OCI-LY3 (cell line): ENCODE measurements around the gene FRMD3.

ENCODE experiments used
- H2AFZ ChIP-seq: fragments of 200-600, 300-600 bp; shearing (Covaris generic); 2 replicates; pipeline ENCODE4 v1.6.0; 2014; ENCODE audit warnings: antibody characterized with exemption, low read depth, low read length
- H3K27ac ChIP-seq: fragments of 200-600, 300-600 bp; sonication (generic); 2 replicates; pipeline ENCODE4 v1.5.1; 2014; ENCODE audit warnings: mild to moderate bottlenecking, low read length, moderate library complexity, mixed read lengths
- H3K27me3 ChIP-seq: fragments of 200-600, 300-600 bp; sonication (generic); 2 replicates; pipeline ENCODE4 v1.6.1; 2014; ENCODE audit warnings: low read depth, low read length, mixed read lengths
- H3K36me3 ChIP-seq: fragments of 200-600, 300-600 bp; sonication (generic); replicated peaks from 2 replicates; pipeline ENCODE3; 2014; ENCODE audit warnings: low read depth, low read length, mixed read lengths
- H3K4me1 ChIP-seq: fragments of 300-600, 200-600 bp; sonication (generic); 2 replicates; pipeline ENCODE4 v1.6.1; 2014; ENCODE audit warnings: low read length, mixed read lengths
- H3K4me2 ChIP-seq: fragments of 200-600, 300-600 bp; sonication (generic); 2 replicates; pipeline ENCODE4 v1.6.1; 2014; ENCODE audit warnings: low read length, mixed read lengths
- H3K4me3 ChIP-seq: fragments of 300-600, 200-600 bp; sonication (generic); 2 replicates; pipeline ENCODE4 v1.5.1; 2014; ENCODE audit warnings: antibody characterized with exemption, mild to moderate bottlenecking, low read length, moderate library complexity
- H3K79me2 ChIP-seq: fragments of 300-600, 200-600 bp; shearing (Covaris generic); 2 replicates; pipeline ENCODE4 v1.6.1; 2014; ENCODE audit warnings: mild to moderate bottlenecking, low read length, mixed read lengths
- H3K9ac ChIP-seq: fragments of 300-600, 200-600 bp; shearing (Covaris generic); 2 replicates; pipeline ENCODE4 v1.6.0; 2014; ENCODE audit warnings: mild to moderate bottlenecking, low read length, moderate library complexity
- H3K9me3 ChIP-seq: fragments of 200-600, 300-600 bp; shearing (Covaris generic); 2 replicates; pipeline ENCODE4 v1.6.1; 2014; ENCODE audit warnings: low read length, mixed read lengths; ENCODE audit not compliant: insufficient read depth
- H4K20me1 ChIP-seq: fragments of 200-600, 300-600 bp; sonication (generic); 2 replicates; pipeline ENCODE4 v1.6.1; 2016; ENCODE audit warnings: low read length, mixed read lengths; ENCODE audit not compliant: insufficient read depth
- CTCF ChIP-seq: fragments of 200-600, 300-600 bp; sonication (generic); IDR thresholded peaks from 2 replicates; pipeline ENCODE4 v1.5.1; 2014; ENCODE audit warnings: antibody characterized with exemption, low read length, low read depth
- EZH2phosphoT487 ChIP-seq: fragments of 200-600 bp; shearing (Covaris generic); IDR thresholded peaks from 2 replicates; pipeline ENCODE4 v1.6.1; 2018; ENCODE audit warnings: antibody characterized with exemption, mixed run types, low read depth

The FRMD3 gene

DNA sequence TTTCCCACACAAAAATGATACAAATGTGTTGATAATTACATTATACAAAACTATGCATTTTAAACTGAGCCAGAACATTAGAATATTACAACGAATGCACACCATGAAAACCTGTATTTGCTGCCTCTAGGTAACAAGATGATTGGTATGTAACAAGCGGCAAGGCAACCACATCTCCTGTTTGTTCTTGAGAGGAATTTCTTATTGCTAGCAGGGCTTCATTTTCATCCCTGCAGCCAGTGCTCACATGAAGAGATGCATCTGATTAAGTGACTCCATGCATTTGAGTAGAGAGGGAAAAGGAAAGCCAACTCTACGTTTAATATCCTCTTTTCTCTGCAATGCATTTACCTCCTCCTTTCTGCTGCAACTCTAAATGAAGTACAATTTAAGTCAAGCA, 36.6 kb downstream of the FRMD3 start:
- H3K27ac ChIP-seq: no peak overlapping the region
- no peaks in the 10 kb centered on the region for H4K20me1 ChIP-seq
- H3K36me3 ChIP-seq: no peaks in the 10 kb centered on the region
- H3K9ac ChIP-seq: no peak overlapping the region
- no peaks in the 10 kb centered on the region for H3K27me3 ChIP-seq
- no peak overlapping the region for H3K4me3 ChIP-seq
- H3K4me2 ChIP-seq: no peak overlapping the region
- H3K79me2 ChIP-seq: no peaks in the 10 kb centered on the region
- no peaks in the 10 kb centered on the region for H3K9me3 ChIP-seq
- no peak overlapping the region for H2AFZ ChIP-seq
- TF ChIP-seq CTCF: no peak
- no peak for TF ChIP-seq EZH2phosphoT487
- no peaks in the 10 kb centered on the region; the same call in 1 of the 2 replicates for H3K4me1 ChIP-seq

DNA sequence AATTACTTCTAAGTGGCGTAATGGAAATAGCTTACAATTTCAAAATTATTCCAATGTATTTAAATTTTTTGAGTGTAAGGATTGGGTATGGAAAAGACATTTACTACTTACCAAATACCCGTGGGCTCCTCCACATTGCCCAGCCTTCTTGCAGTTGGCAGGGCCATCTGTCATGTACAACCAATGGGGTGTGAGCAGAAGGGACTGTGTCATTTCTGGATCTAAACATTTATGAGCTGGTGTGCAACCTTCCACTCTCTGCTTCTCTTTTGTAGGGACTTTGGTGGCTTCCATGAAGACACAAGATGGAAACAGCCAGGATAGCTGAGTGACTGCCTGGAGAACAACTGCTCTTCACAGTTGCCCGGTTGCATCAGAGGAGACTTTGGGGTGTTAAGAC, 40.8 kb downstream of the FRMD3 start:
- H3K4me2 ChIP-seq: no peak overlapping the region
- no peaks in the 10 kb centered on the region for H3K27me3 ChIP-seq
- H3K79me2 ChIP-seq: no peaks in the 10 kb centered on the region
- H3K4me3 ChIP-seq: no peak overlapping the region
- no peak overlapping the region for H3K27ac ChIP-seq
- no peak overlapping the region for H2AFZ ChIP-seq
- H3K36me3 ChIP-seq: no peaks in the 10 kb centered on the region
- H3K9ac ChIP-seq: no peak overlapping the region
- H3K4me1 ChIP-seq: no peaks in the 10 kb centered on the region; the same call in 1 of the 2 replicates
- H3K9me3 ChIP-seq: no peaks in the 10 kb centered on the region
- TF ChIP-seq CTCF: no peak
- TF ChIP-seq EZH2phosphoT487: no peak
- H4K20me1 ChIP-seq: no peaks in the 10 kb centered on the region

DNA sequence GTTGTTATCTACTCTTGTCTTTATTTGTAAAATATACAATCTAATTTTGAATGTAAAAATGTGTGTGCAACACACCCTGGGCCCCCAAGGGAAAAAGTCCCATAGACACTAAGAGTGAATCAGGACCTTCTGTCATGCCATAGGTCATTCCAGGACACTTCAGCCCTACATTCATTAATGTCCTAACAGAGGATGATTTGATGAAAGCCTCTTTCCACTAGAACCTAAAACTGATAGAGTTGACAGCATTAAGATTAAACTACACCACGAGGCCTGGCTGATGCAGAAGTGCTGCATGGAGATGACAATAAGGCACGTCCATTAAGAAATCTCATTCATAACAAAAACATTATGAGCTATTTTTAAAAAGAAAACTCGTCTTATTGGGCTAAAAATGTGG, 46.2 kb downstream of the FRMD3 start:
- TF ChIP-seq CTCF (no peak), EZH2phosphoT487 (no peak)
- Histone ChIP-seq H3K79me2 (no peaks in the 10 kb centered on the region), H3K36me3 (no peaks in the 10 kb centered on the region), H3K4me2 (no peak overlapping the region), H3K9ac (no peak overlapping the region), H3K9me3 (no peaks in the 10 kb centered on the region), H2AFZ (no peak overlapping the region), H3K4me1 (no peaks in the 10 kb centered on the region), H3K27me3 (no peaks in the 10 kb centered on the region), H3K27ac (no peak overlapping the region), H3K4me3 (no peak overlapping the region), H4K20me1 (no peaks in the 10 kb centered on the region)

DNA sequence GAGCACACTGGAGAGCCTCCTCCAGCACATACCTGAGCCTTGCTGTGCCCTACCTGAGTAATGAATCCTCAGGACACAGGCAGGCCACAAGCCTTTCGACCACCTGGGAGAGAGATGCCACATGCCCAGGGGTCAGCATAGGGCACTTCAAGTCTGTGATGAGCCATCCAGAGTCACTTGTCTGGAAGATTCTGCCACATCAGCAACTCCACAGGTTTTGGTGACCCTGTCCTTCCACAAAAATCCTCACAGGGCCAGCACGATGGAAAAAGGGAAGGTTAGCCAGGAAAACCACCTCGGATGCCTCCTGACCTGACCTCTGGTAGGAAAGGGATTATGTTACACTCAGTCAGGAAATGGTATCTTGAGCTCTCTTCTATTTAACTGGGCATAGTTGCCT, 46.8 kb downstream of the FRMD3 start:
- Histone ChIP-seq H3K4me2 (no peak overlapping the region), H3K4me1 (no peaks in the 10 kb centered on the region), H3K79me2 (no peaks in the 10 kb centered on the region), H4K20me1 (no peaks in the 10 kb centered on the region), H3K4me3 (no peak overlapping the region), H2AFZ (no peak overlapping the region), H3K36me3 (no peaks in the 10 kb centered on the region), H3K27me3 (no peaks in the 10 kb centered on the region), H3K9ac (no peak overlapping the region), H3K9me3 (no peaks in the 10 kb centered on the region), H3K27ac (no peak overlapping the region)
- TF ChIP-seq EZH2phosphoT487 (no peak), CTCF (no peak)
